ENCODE data around the gene RNF41. TPM values are rescaled to one million over a fixed set of nuclear protein-coding genes. Genes with fewer than 3 reads are reported as not detected.
A peak's percentile ranks its signal among the peaks of the same experiment; 100 is the strongest.

RNF41 gene
- total and polyA plus RNA-seq, 2 of the 13 experiments (the other 11 are each of a cell fraction or from before 2014, with no cell fraction given) = 27.1 to 39.4 TPM

DNA sequence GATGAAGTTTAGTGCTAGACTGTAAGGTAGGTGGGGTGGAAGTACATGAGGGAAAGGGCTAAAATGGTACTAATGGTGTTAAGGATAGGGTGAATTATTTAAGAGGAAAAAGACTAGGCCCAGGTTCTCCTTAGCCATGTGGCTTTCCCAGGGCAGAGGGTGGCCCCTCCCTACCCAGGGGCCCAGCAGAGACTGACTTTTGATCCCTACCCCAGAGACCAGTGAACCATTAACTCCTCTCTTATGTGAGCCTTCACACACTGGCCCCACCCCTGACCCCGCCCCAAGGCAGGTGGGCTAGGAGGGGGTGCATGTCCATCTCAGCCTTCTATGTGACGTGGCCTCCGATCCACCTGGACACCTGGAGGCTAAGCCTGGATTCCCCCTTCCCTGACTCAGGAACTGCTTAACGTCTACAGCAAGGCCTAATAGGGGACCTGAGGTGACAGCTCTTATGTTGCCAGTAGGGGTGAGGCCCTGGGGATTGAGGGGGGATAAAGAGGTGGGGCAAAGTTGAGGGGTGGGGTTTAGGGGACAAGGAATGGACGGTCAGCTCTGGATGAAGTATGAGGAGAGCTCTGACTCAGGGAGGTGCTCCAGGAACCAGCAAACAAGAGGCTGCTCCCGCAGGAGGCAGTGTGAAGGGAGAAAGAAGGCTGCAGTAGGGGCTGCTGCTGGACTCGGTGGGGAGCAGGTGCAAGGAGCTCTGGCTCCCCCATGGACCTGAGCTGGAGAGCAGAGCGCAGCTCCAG, 8.9 kb upstream of the RNF41 start (continued):
- TF ChIP-seq ZNF619 (CRISPR knock-in tag; IDR thresholded peaks at IDR 0.05) (peak; percentile 31; the same call in 1 of the 2 replicates), ZFP36L1 (CRISPR knock-in tag; IDR thresholded peaks at IDR 0.05) (no peak; the same call in 1 of the 2 replicates), PRMT3 (CRISPR knock-in tag; IDR thresholded peaks at IDR 0.05; ENCODE audit: borderline replicate concordance, low read depth) (peak; percentile 33; the same call in 1 of the 2 replicates), MYC (CRISPR knock-in tag; IDR thresholded peaks at IDR 0.05; ENCODE audit: borderline replicate concordance) (peak; percentile 92), NFE2L1 (CRISPR knock-in tag; IDR thresholded peaks at IDR 0.05; ENCODE audit: borderline replicate concordance) (no peak), CREB1 (IDR thresholded peaks at IDR 0.05) (peak; percentile 37), CREB1 (CRISPR knock-in tag; IDR thresholded peaks at IDR 0.05) (peak; percentile 81), XBP1 (CRISPR knock-in tag; IDR thresholded peaks at IDR 0.05) (no peak), DR1 (CRISPR knock-in tag; IDR thresholded peaks at IDR 0.05) (0 out of 2 replicates have a peak, but pooled peaks have one; percentile 57), RBFOX2 (IDR thresholded peaks at IDR 0.05; ENCODE audit: low read depth, low read length) (peak; percentile 74), RELA (CRISPR knock-in tag; IDR thresholded peaks at IDR 0.05) (no peak), SNAI1 (CRISPR knock-in tag; IDR thresholded peaks at IDR 0.05; ENCODE audit: borderline replicate concordance) (peak; percentile 46; the same call in 1 of the 2 replicates)
- TF ChIP-seq, protein P1, sequence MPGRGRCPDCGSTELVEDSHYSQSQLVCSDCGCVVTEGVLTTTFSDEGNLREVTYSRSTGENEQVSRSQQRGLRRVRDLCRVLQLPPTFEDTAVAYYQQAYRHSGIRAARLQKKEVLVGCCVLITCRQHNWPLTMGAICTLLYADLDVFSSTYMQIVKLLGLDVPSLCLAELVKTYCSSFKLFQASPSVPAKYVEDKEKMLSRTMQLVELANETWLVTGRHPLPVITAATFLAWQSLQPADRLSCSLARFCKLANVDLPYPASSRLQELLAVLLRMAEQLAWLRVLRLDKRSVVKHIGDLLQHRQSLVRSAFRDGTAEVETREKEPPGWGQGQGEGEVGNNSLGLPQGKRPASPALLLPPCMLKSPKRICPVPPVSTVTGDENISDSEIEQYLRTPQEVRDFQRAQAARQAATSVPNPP (CRISPR knock-in tag; IDR thresholded peaks at IDR 0.05) = no peak
- TF ChIP-seq, protein P2, sequence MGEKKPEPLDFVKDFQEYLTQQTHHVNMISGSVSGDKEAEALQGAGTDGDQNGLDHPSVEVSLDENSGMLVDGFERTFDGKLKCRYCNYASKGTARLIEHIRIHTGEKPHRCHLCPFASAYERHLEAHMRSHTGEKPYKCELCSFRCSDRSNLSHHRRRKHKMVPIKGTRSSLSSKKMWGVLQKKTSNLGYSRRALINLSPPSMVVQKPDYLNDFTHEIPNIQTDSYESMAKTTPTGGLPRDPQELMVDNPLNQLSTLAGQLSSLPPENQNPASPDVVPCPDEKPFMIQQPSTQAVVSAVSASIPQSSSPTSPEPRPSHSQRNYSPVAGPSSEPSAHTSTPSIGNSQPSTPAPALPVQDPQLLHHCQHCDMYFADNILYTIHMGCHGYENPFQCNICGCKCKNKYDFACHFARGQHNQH (CRISPR knock-in tag; IDR thresholded peaks at IDR 0.05) = peak; percentile 60
- TF ChIP-seq, protein P3, sequence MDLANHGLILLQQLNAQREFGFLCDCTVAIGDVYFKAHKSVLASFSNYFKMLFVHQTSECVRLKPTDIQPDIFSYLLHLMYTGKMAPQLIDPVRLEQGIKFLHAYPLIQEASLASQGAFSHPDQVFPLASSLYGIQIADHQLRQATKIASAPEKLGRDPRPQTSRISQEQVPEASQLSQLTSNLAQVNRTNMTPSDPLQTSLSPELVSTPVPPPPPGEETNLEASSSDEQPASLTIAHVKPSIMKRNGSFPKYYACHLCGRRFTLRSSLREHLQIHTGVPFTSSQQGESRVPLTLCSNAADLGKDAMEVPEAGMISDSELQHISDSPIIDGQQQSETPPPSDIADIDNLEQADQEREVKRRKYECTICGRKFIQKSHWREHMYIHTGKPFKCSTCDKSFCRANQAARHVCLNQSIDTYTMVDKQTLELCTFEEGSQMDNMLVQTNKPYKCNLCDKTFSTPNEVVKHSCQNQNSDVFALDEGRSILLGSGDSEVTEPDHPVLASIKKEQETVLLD (CRISPR knock-in tag; IDR thresholded peaks at IDR 0.05; ENCODE audit: low read depth) = no peak
- TF ChIP-seq, protein P4, sequence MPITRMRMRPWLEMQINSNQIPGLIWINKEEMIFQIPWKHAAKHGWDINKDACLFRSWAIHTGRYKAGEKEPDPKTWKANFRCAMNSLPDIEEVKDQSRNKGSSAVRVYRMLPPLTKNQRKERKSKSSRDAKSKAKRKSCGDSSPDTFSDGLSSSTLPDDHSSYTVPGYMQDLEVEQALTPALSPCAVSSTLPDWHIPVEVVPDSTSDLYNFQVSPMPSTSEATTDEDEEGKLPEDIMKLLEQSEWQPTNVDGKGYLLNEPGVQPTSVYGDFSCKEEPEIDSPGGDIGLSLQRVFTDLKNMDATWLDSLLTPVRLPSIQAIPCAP (CRISPR knock-in tag; IDR thresholded peaks at IDR 0.05; ENCODE audit: low read depth) = no peak
- TF ChIP-seq, protein P5, sequence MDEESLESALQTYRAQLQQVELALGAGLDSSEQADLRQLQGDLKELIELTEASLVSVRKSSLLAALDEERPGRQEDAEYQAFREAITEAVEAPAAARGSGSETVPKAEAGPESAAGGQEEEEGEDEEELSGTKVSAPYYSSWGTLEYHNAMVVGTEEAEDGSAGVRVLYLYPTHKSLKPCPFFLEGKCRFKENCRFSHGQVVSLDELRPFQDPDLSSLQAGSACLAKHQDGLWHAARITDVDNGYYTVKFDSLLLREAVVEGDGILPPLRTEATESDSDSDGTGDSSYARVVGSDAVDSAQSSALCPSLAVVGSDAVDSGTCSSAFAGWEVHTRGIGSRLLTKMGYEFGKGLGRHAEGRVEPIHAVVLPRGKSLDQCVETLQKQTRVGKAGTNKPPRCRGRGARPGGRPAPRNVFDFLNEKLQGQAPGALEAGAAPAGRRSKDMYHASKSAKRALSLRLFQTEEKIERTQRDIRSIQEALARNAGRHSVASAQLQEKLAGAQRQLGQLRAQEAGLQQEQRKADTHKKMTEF (CRISPR knock-in tag; IDR thresholded peaks at IDR 0.05) = peak; percentile 61
- TF ChIP-seq, protein P6, sequence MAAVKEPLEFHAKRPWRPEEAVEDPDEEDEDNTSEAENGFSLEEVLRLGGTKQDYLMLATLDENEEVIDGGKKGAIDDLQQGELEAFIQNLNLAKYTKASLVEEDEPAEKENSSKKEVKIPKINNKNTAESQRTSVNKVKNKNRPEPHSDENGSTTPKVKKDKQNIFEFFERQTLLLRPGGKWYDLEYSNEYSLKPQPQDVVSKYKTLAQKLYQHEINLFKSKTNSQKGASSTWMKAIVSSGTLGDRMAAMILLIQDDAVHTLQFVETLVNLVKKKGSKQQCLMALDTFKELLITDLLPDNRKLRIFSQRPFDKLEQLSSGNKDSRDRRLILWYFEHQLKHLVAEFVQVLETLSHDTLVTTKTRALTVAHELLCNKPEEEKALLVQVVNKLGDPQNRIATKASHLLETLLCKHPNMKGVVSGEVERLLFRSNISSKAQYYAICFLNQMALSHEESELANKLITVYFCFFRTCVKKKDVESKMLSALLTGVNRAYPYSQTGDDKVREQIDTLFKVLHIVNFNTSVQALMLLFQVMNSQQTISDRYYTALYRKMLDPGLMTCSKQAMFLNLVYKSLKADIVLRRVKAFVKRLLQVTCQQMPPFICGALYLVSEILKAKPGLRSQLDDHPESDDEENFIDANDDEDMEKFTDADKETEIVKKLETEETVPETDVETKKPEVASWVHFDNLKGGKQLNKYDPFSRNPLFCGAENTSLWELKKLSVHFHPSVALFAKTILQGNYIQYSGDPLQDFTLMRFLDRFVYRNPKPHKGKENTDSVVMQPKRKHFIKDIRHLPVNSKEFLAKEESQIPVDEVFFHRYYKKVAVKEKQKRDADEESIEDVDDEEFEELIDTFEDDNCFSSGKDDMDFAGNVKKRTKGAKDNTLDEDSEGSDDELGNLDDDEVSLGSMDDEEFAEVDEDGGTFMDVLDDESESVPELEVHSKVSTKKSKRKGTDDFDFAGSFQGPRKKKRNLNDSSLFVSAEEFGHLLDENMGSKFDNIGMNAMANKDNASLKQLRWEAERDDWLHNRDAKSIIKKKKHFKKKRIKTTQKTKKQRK (IDR thresholded peaks at IDR 0.05; ENCODE audit: low read length) = no peak

Data from HepG2 (cell line).